Smooth muscle cell (in vitro differentiated cells): ENCODE results near the gene SCGB2B2. TPM values are rescaled to one million over a fixed set of nuclear protein-coding genes. Genes with fewer than 3 reads are reported as not detected.

Experiments
- DNase-seq: peaks from one replicate; lab custom pipeline; 2025; ENCODE audit not compliant: unreplicated experiment; lab: John Stamatoyannopoulos, UW
- H2AFZ ChIP-seq: fragments of 200-600 bp; sonication (generic); 2 replicates; pipeline ENCODE4 v1.6.0; 2016; ENCODE audit warnings: antibody characterized with exemption, low read depth, mild to moderate bottlenecking
- H3F3A ChIP-seq: fragments of 200-600 bp; sonication (generic); 2 replicates; pipeline ENCODE4 v1.6.0; 2017; ENCODE audit warnings: antibody characterized with exemption, low read depth
- H3K27ac ChIP-seq: fragments of 200-600 bp; sonication (generic); 2 replicates; pipeline ENCODE4 v1.5.1; 2016; ENCODE audit warnings: low read depth, mild to moderate bottlenecking
- H3K27me3 ChIP-seq: fragments of 200-600 bp; sonication (generic); 2 replicates; pipeline ENCODE4 v1.6.1; 2016; ENCODE audit warnings: low read depth, mild to moderate bottlenecking
- H3K36me3 ChIP-seq: fragments of 200-600 bp; sonication (generic); 2 replicates; pipeline ENCODE4 v1.5.1; 2016; ENCODE audit warnings: low read depth
- H3K4me1 ChIP-seq: fragments of 200-600 bp; sonication (generic); 2 replicates; pipeline ENCODE4 v1.5.1; 2016; ENCODE audit warnings: low read depth
- H3K4me2 ChIP-seq: fragments of 200-600 bp; sonication (generic); 2 replicates; pipeline ENCODE4 v1.6.0; 2016; ENCODE audit warnings: mild to moderate bottlenecking
- H3K4me3 ChIP-seq: fragments of 200-600 bp; sonication (generic); 2 replicates; pipeline ENCODE4 v1.5.1; 2016; ENCODE audit warnings: mild to moderate bottlenecking
- H3K79me2 ChIP-seq: fragments of 200-600 bp; sonication (generic); 2 replicates; pipeline ENCODE4 v1.6.0; 2016; ENCODE audit warnings: low read depth, mild to moderate bottlenecking
- H3K9ac ChIP-seq: fragments of 200-600 bp; sonication (generic); 2 replicates; pipeline ENCODE4 v1.6.0; 2016; ENCODE audit warnings: low read depth
- H3K9me3 ChIP-seq: fragments of 200-600 bp; sonication (generic); replicated peaks from 2 replicates; pipeline ENCODE4 v1.5.1; 2016; ENCODE audit warnings: low read depth
- H4K20me1 ChIP-seq: fragments of 200-600 bp; sonication (generic); 2 replicates; pipeline ENCODE4 v1.6.0; 2016; ENCODE audit warnings: low read depth
- WGBS: methylation state at CpG from one replicate; pipeline ENCODE4 v1.1.7; 2016; ENCODE audit warnings: low lambda C conversion rate; 5-methylcytosine and 5-hydroxymethylcytosine counted together
- polyA plus RNA-seq: library from polyadenylated mRNA; unstranded; fragments of >200 nt; fragmentation: Nextera tagmentation; extraction: Ambion mirVana; gene quantifications from 2 replicates; pipeline ENCODE4 v1.2.1, GENCODE V29; 2016
- total RNA-seq: library from RNA; depleted of rRNA; stranded (reverse); fragments of >200 nt; gene quantifications from 2 replicates; pipeline ENCODE4 v1.2.3, GENCODE V29; 2014
- TF ChIP-seq, protein P1 (sequence below): fragments of 200-600 bp; sonication (generic); IDR thresholded peaks from 2 replicates; pipeline ENCODE4 v1.5.1; 2017; ENCODE audit warnings: borderline replicate concordance, mild to moderate bottlenecking, antibody characterized with exemption; ENCODE audit not compliant: insufficient read depth, poor library complexity, severe bottlenecking

Gene SCGB2B2
- not detected in 2 replicates for total RNA-seq
- polyA plus RNA-seq: 0.73 TPM in 1 of 2 replicates, not detected in the other

DNA sequence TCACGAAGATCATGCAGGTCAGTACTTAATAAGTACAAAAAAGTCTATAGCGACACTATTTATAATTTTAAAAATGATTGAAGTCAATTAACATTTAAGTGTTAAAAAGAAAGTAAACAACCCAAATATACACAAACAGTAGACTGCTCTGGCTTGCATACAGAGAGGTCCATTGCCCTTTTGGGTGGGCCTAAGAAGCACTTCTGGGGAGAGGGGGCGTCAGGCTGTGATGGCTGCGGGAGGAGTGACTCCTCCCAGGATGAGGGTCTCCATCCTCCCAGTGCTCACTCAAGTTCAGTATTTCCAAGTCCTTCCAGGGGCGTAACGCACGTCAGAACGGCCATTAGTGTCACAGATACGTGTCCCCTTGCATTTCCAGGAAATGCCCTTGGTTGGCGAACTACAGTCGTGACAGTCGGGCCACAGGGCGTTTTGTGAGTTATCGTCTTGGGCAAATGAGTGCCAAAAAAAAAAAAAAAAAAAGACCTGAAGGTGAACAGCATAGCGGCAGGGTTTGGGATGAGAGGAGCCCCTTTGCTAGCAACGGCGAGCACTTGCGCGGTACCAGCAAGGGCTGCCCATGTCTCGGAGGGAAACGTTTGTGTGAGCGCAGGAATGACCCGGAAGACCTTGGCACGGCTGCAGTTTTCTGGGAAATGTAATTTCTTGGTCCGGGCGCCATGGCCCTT lies at the start of gene SCGB2B2:
Gene SCGB2B2 (minus strand): TSS at position 463 of the 689 bp plus-strand sequence. CDS start 82,596 bp downstream, outside the sequence.
- peaks cover 12% of the 10 kb centered on the region for H3K79me2 ChIP-seq
- H3K36me3 ChIP-seq: peaks cover 27% of the 10 kb centered on the region
- H3K27me3 ChIP-seq: no peaks in the 10 kb centered on the region
- peak within 1 kb of the TSS; percentile 99 for H2AFZ ChIP-seq
- TF ChIP-seq, protein P1, sequence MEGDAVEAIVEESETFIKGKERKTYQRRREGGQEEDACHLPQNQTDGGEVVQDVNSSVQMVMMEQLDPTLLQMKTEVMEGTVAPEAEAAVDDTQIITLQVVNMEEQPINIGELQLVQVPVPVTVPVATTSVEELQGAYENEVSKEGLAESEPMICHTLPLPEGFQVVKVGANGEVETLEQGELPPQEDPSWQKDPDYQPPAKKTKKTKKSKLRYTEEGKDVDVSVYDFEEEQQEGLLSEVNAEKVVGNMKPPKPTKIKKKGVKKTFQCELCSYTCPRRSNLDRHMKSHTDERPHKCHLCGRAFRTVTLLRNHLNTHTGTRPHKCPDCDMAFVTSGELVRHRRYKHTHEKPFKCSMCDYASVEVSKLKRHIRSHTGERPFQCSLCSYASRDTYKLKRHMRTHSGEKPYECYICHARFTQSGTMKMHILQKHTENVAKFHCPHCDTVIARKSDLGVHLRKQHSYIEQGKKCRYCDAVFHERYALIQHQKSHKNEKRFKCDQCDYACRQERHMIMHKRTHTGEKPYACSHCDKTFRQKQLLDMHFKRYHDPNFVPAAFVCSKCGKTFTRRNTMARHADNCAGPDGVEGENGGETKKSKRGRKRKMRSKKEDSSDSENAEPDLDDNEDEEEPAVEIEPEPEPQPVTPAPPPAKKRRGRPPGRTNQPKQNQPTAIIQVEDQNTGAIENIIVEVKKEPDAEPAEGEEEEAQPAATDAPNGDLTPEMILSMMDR: no peak
- H3F3A ChIP-seq: no peaks in the 10 kb centered on the region
- peak within 1 kb of the TSS; percentile 99 for H3K27ac ChIP-seq
- DNase-seq: no peak
- H3K4me2 ChIP-seq: peak within 1 kb of the TSS; percentile 96
- H3K9ac ChIP-seq: peak within 1 kb of the TSS; percentile 98
- H4K20me1 ChIP-seq: no peaks in the 10 kb centered on the region
- H3K4me1 ChIP-seq: peaks cover 9% of the 10 kb centered on the region
- WGBS: 8% methylated on average over 26 of the region's 26 CpGs
- H3K4me3 ChIP-seq: peak within 1 kb of the TSS; percentile 73
- H3K9me3 ChIP-seq: no peaks in the 10 kb centered on the region

DNA sequence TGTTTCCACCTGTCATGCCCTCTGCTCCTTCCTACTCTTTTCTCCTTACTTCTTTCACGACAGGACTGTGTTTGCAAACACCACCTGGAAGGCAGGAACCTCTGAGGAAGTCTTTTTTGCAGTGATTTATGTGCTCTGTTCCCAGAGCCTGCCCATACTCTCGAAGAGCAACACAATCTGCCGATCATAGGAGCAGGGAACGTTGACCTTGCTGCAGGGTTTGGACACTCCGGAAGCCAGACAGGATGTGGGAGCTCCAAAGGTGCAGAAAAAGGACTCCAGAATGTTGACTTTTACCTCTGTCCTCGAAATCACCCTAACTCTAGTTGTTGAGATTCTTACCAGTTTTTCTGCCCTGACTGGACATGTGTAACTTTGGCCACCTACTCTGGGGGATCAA lies 48.4 kb upstream of the SCGB2B2 start:
- Histone ChIP-seq H3K4me3 (no peak overlapping the region), H3K27me3 (no peaks in the 10 kb centered on the region), H3K27ac (no peak overlapping the region), H4K20me1 (no peaks in the 10 kb centered on the region), H3K4me1 (no peaks in the 10 kb centered on the region), H3K9me3 (no peaks in the 10 kb centered on the region), H3F3A (no peaks in the 10 kb centered on the region), H3K9ac (no peak overlapping the region), H3K79me2 (no peaks in the 10 kb centered on the region), H3K4me2 (no peak overlapping the region), H2AFZ (no peak overlapping the region), H3K36me3 (no peaks in the 10 kb centered on the region)
- TF ChIP-seq, protein P1: no peak
- DNase-seq: no peak
- WGBS: 68% methylated on average over 6 of the region's 6 CpGs

- Histone ChIP-seq H3K4me1 (no peaks in the 10 kb centered on the region), H3K36me3 (no peaks in the 10 kb centered on the region), H2AFZ (no peak overlapping the region), H3K4me3 (no peak overlapping the region), H3K79me2 (no peaks in the 10 kb centered on the region), H3K9me3 (no peaks in the 10 kb centered on the region), H3K4me2 (no peak overlapping the region), H3K27ac (no peak overlapping the region), H4K20me1 (no peaks in the 10 kb centered on the region), H3F3A (no peaks in the 10 kb centered on the region), H3K9ac (no peak overlapping the region), H3K27me3 (no peaks in the 10 kb centered on the region)
- TF ChIP-seq, protein P1: no peak
- 74% methylated on average over 11 of the region's 11 CpGs for WGBS
- no peak for DNase-seq
These were observed 45.4 kb upstream of the SCGB2B2 start for GRCh38 chr19:34722353-34722752.

DNA sequence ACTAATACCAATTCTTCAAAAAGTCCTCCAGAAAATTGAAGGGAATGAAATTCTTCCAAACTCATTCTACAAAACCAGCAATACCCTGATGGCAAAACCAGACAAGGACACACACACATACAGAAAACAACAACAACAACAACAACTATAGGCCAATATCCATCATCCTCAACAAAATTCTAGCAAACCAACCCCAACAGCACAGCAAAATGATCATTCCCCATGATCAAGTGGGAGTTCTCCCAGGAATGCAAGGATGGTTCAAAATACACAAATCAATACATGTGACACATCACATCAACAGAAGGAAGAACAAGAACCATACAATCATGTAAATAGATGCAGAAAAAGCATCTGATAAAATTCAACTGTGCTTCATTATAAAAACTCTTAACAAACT lies 38.4 kb upstream of the SCGB2B2 start:
- Histone ChIP-seq H4K20me1 (no peaks in the 10 kb centered on the region), H3K9ac (no peak overlapping the region)
- TF ChIP-seq, protein P1: no peak

More for the DNA sequence above, 38.4 kb upstream of the SCGB2B2 start:
- no peak for DNase-seq
- no peaks in the 10 kb centered on the region for H3K36me3 ChIP-seq
- peaks cover 3% of the 10 kb centered on the region for H3K9me3 ChIP-seq
- H2AFZ ChIP-seq: no peak overlapping the region
- no peak overlapping the region for H3K4me2 ChIP-seq
- no peaks in the 10 kb centered on the region for H3K27me3 ChIP-seq
- no peaks in the 10 kb centered on the region for H3F3A ChIP-seq
- no peaks in the 10 kb centered on the region for H3K79me2 ChIP-seq
- H3K4me3 ChIP-seq: no peak overlapping the region
- no peak overlapping the region for H3K27ac ChIP-seq
- H3K4me1 ChIP-seq: no peaks in the 10 kb centered on the region
